Gastrocnemius medialis (tissue), 4 donors: ENCODE measurements around the gene AHCTF1. TPM values are rescaled to one million over a fixed set of nuclear protein-coding genes. Genes with fewer than 3 reads are reported as not detected.

ENCODE experiments used
- ATAC-seq, 2 donors: fragments of 150-250 bp; one replicate each; pipeline ENCODE4 v1.9.1; 2016
- DNase-seq, 2 donors: peaks; one replicate each; pipeline ENCODE4 v3.0.0-alpha.2; 2019
- H3K27ac ChIP-seq, 4 donors: fragments of 200-600 bp; sonication (generic); 1 replicate in 1 of 4; 2 replicates in 3 of 4; pipeline ENCODE4 v1.5.1; 2016 to 2018; ENCODE audit warnings: mild to moderate bottlenecking in 2 of 4, moderate library complexity in 1 of 4
- H3K27me3 ChIP-seq, 3 donors: fragments of 200-600 bp; sonication (generic) in 2 of 3; 1 replicate in 1 of 3; 2 replicates in 2 of 3; pipeline versions ENCODE4 v1.5.1 to v1.6.0; 2016 to 2019; ENCODE audit warnings: mild to moderate bottlenecking in 1 of 3, moderate library complexity in 1 of 3
- H3K36me3 ChIP-seq, 2 donors: fragments of 200-600 bp; sonication (generic) in 1 of 2; one replicate each; pipeline ENCODE4 v1.5.1; 2017 to 2018
- H3K4me1 ChIP-seq, 2 donors: fragments of 200-600 bp; sonication (generic) in 1 of 2; one replicate each; pipeline ENCODE4 v1.5.1; 2016 to 2017; ENCODE audit warnings: mild to moderate bottlenecking in 2 of 2
- H3K4me3 ChIP-seq, 4 donors: fragments of 200-600 bp; sonication (generic) in 3 of 4; 1 replicate in 1 of 4; 2 replicates in 3 of 4; pipeline ENCODE4 v1.5.1; 2016 to 2019; ENCODE audit warnings: mild to moderate bottlenecking in 2 of 4
- H3K9me3 ChIP-seq, 3 donors: fragments of 200-600 bp; sonication (generic) in 2 of 3; 1 replicate in 1 of 3; 2 replicates in 2 of 3; pipeline ENCODE4 v1.5.1; 2016 to 2019
- POLR2A ChIP-seq, 2 donors: fragments of 450-650 bp; IDR thresholded peaks; one replicate each; pipeline ENCODE4 v1.6.1; 2017; ENCODE audit warnings: antibody characterized with exemption in 2 of 2, mild to moderate bottlenecking in 2 of 2, moderate library complexity in 2 of 2
- in situ Hi-C, 4 donors: fragments of 200-750 bp; cut with MboI; loops; one replicate each; pipeline versions ENCODE4 v1.15.0 to v1.8.0; 2017; ENCODE audit warnings: low sequenced_read_pairs in 4 of 4
- intact Hi-C: fragments of 100-400 bp; cut with DNase I; formaldehyde crosslinking; loops from one replicate; pipeline ENCODE4 v1.15.1; 2023; ENCODE audit warnings: low total_unique reads
- total RNA-seq, 4 donors: library from RNA; depleted of rRNA; stranded (reverse); fragments of >200 nt; gene quantifications; one replicate each; pipeline versions ENCODE4 v1.1.0 to v1.2.3, GENCODE V29; 2016
- TF ChIP-seq, protein P1 (sequence below), 5 experiments: fragments of 450-650 bp in 3 of 5; fragments of 200-600 bp in 2 of 5; sonication (generic) in 2 of 5; IDR thresholded peaks in 4 of 5; conservative IDR thresholded peaks in 1 of 5; 1 replicate in 4 of 5; 2 replicates in 1 of 5; pipeline ENCODE4 v1.5.1; 2016 to 2019; ENCODE audit warnings: antibody characterized with exemption in 5 of 5, mild to moderate bottlenecking in 3 of 5, moderate library complexity in 3 of 5

AHCTF1 gene, protein sequence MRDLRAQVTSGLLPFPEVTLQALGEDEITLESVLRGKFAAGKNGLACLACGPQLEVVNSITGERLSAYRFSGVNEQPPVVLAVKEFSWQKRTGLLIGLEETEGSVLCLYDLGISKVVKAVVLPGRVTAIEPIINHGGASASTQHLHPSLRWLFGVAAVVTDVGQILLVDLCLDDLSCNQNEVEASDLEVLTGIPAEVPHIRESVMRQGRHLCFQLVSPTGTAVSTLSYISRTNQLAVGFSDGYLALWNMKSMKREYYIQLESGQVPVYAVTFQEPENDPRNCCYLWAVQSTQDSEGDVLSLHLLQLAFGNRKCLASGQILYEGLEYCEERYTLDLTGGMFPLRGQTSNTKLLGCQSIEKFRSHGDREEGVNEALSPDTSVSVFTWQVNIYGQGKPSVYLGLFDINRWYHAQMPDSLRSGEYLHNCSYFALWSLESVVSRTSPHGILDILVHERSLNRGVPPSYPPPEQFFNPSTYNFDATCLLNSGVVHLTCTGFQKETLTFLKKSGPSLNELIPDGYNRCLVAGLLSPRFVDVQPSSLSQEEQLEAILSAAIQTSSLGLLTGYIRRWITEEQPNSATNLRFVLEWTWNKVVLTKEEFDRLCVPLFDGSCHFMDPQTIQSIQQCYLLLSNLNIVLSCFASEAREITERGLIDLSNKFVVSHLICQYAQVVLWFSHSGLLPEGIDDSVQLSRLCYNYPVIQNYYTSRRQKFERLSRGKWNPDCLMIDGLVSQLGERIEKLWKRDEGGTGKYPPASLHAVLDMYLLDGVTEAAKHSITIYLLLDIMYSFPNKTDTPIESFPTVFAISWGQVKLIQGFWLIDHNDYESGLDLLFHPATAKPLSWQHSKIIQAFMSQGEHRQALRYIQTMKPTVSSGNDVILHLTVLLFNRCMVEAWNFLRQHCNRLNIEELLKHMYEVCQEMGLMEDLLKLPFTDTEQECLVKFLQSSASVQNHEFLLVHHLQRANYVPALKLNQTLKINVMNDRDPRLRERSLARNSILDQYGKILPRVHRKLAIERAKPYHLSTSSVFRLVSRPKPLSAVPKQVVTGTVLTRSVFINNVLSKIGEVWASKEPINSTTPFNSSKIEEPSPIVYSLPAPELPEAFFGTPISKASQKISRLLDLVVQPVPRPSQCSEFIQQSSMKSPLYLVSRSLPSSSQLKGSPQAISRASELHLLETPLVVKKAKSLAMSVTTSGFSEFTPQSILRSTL (N-terminal part only)
- total RNA-seq: 10 to 100 TPM; 21.7 to 28.5 (median 24.7) TPM

GRCh38 chr1:246931549-246932365, at the start of gene AHCTF1:
Gene AHCTF1, minus strand, starts transcription at chr1:246931948. Its CDS starts 13,578 bp downstream, at chr1:246918370.
- Histone ChIP-seq H3K27me3 (no peaks in the 10 kb centered on the region), H3K27ac (peak within 1 kb of the TSS; percentile 96 to 100 (median 99)), H3K36me3 (peaks cover 0 to 8% of the 10 kb centered on the region in 2 donors), H3K9me3 (no peaks in the 10 kb centered on the region), H3K4me3 (peak within 1 kb of the TSS; percentile 89 to 100 (median 97)), H3K4me1 (peaks cover 30 to 34% of the 10 kb centered on the region in 2 donors)
- DNase-seq: peak; percentile 94 to 97
- in situ Hi-C loops (loop anchor here in 1 of 4 donors (10.0 kb wide), 1 partner anchor 173 kb away; the partner anchor contains the start of gene ZNF669), intact Hi-C loops (loop anchor here (1.0 to 5.0 kb wide), 4 partner anchors 146 to 401 kb away; partner anchors contain the start of genes CNST, TFB2M, ZNF496 and ZNF669)
- TF ChIP-seq, protein P1, sequence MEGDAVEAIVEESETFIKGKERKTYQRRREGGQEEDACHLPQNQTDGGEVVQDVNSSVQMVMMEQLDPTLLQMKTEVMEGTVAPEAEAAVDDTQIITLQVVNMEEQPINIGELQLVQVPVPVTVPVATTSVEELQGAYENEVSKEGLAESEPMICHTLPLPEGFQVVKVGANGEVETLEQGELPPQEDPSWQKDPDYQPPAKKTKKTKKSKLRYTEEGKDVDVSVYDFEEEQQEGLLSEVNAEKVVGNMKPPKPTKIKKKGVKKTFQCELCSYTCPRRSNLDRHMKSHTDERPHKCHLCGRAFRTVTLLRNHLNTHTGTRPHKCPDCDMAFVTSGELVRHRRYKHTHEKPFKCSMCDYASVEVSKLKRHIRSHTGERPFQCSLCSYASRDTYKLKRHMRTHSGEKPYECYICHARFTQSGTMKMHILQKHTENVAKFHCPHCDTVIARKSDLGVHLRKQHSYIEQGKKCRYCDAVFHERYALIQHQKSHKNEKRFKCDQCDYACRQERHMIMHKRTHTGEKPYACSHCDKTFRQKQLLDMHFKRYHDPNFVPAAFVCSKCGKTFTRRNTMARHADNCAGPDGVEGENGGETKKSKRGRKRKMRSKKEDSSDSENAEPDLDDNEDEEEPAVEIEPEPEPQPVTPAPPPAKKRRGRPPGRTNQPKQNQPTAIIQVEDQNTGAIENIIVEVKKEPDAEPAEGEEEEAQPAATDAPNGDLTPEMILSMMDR (IDR thresholded peaks at IDR 0.05 in 4 of 5, conservative IDR thresholded peaks at IDR 0.05 in 1 of 5): peak in 1 of 5 experiments; percentile 10
- peak; percentile 95 to 96 for TF ChIP-seq POLR2A (IDR thresholded peaks at IDR 0.05)
- peak; percentile 95 to 96 for ATAC-seq

GRCh38 chr1:246978785-246979184, 47.0 kb upstream of the AHCTF1 start:
- no peaks in the 10 kb centered on the region for H3K4me1 ChIP-seq
- peaks cover 0 to 5% (median 0%) of the 10 kb centered on the region in 3 donors for H3K9me3 ChIP-seq
- H3K4me3 ChIP-seq: no peak overlapping the region
- TF ChIP-seq, protein P1 (IDR thresholded peaks at IDR 0.05 in 4 of 5, conservative IDR thresholded peaks at IDR 0.05 in 1 of 5): no peak
- no peak for TF ChIP-seq POLR2A (IDR thresholded peaks at IDR 0.05)
- DNase-seq (no peak), ATAC-seq (no peak)
- peaks cover 0 to 4% (median 0%) of the 10 kb centered on the region in 3 donors for H3K27me3 ChIP-seq
- in situ Hi-C loops: loop anchor here in 1 of 4 donors (10.0 kb wide), 1 partner anchor 74 kb away; no protein-coding TSS in a partner anchor
- intact Hi-C loops: no loop called here
- H3K36me3 ChIP-seq: no peaks in the 10 kb centered on the region
- H3K27ac ChIP-seq: no peak overlapping the region

DNA sequence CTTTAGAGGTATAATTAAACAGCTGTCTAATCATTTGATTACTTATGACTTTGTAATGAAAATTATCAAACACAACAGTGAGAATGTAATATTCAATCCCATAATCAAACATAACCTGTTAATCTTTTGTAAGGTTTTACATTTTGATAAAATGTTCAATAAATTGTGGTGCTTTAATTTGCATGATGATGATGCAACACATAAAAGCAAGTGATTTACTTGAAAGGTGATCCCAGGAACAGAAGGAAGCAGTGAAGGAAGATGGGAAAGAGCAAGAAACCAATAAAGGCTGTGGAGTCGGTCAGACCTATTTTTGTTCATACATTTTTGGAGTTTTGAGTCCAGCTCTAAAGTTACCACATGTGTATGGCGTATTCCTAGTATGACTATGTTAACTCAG, 46.5 kb upstream of the AHCTF1 start:
- Histone ChIP-seq H3K9me3 (peaks cover 0 to 5% (median 0%) of the 10 kb centered on the region in 3 donors), H3K4me3 (no peak overlapping the region), H3K36me3 (no peaks in the 10 kb centered on the region), H3K4me1 (no peaks in the 10 kb centered on the region), H3K27ac (no peak overlapping the region), H3K27me3 (peaks cover 0 to 4% (median 0%) of the 10 kb centered on the region in 3 donors)
- DNase-seq (no peak), ATAC-seq (no peak)
- TF ChIP-seq, protein P1 (IDR thresholded peaks at IDR 0.05 in 4 of 5, conservative IDR thresholded peaks at IDR 0.05 in 1 of 5): no peak
- no peak for TF ChIP-seq POLR2A (IDR thresholded peaks at IDR 0.05)
- intact Hi-C loops (no loop called here), in situ Hi-C loops (loop anchor here in 1 of 4 donors (10.0 kb wide), 1 partner anchor 73 kb away; no protein-coding TSS in a partner anchor)
